HG03097 (cell line): Measurements from ENCODE around the gene BRSK2.
"Not testable (repeated sequence)": the region's sequence is repeated elsewhere in the genome, so short reads cannot be mapped to it uniquely, and the experiment has no call there.

Source experiments
- ATAC-seq: cut with Tn5 transposase; IDR thresholded peaks from one replicate; pipeline ENCODE4 v1.9.1; 2021; ENCODE audit not compliant: unreplicated experiment, low FRiP score

Gene BRSK2

DNA sequence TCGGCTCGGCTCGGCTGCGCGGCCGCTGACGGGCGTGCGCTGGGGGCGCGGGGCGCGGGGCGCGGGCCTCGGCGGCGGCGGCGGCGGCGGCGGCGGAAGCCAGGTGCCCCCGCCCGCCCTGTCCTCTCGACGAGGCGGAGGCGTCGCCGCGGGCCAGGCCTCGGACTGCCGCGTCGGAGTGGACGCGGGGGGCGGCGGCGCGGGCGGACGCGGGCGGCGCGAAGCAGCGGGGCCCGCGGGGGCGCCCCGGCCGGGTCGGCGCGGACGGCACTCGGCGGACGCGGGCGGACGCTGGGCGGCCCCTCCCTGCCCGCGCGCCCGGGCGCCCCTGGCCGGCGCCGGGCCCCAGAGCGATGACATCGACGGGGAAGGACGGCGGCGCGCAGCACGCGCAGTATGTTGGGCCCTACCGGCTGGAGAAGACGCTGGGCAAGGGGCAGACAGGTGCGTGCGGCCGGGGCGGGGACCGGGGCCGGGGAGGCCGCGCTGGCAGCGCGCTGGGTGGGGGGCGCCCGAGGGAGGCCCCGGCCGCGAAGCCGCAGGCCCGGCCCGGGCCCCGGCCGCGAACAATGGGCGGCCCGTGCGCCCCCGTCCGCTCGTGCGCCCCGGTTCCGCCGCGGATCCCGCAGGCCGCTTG, at the start of gene BRSK2:
BRSK2 (plus strand) TSS at position 3 of the 637 bp plus-strand sequence; CDS start at position 354, 351 bp downstream.
- ATAC-seq = no peak

DNA sequence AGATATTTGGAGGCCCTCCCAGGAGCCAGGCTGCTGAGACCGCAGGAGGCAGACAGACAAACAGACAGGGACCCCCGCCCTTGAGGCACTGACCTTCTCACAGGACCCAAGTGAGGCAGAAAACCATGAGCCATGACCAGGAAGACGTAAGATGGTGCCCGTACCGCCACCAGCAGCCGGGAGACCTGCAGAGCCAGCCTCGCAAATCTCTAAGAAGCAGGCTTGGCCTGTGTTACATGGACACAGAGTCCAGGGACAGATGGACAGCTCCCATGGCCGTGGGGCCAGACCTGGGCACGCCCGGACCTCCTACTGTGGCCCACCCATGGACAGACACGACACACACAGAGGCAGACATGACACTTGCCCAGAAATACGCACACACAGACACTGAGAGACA, 49.6 kb upstream of the BRSK2 start:
- ATAC-seq = no peak

DNA sequence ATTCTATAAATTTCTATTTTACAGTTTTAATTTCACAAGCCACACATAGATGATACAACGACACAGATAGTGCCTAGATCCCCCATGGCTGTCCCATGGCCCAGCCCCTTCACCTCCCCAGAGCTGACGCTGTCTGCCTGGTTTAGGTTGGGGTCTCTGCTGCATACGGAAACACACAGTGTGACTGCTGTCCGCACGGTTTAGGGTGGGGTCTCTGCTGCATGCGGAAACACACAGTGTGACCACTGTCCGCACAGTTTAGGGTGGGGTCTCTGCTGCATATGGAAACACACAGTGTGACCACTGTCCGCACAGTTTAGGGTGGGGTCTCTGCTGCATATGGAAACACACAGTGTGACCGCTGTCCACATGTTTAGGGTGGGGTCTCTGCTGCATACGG, 48.5 kb upstream of the BRSK2 start:
- ATAC-seq = not testable (repeated sequence)

DNA sequence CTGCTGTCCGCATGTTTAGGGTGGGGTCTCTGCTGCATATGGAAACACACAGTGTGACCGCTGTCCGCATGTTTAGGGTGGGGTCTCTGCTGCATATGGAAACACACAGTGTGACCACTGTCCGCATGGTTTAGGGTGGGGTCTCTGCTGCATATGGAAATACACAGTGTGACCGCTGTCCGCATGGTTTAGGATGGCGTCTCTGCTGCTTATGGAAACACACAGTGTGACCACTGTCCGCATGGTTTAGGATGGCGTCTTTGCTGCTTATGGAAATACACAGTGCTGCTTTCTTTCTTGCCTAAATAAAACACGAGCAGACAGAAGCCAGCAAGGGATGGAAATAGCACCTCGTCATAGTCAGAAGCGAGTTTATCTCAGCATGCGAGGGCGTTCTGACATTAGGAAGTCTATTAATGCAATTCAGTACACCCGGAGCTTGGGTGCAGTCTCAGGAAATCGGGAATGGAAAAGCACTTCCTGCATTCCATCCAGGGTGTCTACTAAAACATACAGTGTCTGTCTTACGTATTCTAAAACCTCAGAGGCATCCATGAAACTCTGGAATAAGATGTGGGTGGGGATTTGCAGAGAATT, 47.7 kb upstream of the BRSK2 start:
- ATAC-seq = no peak

DNA sequence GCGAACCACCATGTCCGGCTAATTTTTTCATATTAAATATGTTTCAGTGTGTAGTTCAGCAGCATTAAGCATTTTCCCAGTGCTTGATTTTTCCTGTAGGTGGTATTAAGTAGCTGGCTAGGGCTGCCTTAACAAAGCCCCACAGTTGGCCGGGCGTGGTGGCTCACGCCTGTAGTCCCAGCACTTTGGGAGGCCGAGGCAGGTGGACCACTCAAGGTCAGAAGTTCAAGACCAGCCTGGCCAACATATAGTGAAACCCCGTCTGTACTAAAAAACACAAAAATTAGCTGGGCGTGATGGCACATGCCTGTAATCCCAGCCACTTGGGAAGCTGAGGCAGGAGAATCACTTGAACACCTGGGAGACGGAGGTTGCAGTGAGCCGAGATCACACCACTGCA, 46.8 kb upstream of the BRSK2 start:
- ATAC-seq = no peak

DNA sequence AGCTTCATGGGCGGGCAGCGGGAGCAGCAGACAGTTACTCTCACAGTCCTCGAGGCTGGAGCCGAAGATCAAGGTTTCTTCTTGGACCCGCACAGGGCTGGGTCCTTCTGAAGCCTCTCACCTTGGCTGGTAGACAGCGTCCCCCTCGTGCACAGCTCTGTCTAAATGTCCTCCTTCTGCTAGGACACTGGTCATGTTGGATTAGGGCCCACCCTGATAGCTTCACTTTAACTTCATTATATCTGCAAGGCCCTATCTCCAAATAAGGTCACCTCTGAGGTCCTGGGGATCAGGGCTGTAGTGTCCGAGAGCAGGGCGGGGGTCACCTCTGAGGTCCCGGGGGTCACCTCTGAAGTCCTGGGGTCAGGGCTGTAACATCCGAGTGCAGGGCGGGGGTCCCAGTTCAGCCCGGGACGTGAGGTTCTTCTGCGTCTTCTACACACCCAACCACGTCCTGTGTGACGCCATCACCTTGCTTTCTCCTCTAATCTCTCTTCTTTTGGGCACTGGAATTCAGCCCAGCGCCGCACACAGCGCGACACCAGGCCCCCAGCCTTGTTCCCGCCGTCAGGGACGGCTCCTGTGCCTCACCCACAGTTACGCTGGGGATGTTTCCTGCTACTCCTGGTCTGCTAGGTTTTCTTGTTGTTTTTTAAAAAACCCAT, 46.2 kb upstream of the BRSK2 start:
- no peak for ATAC-seq

DNA sequence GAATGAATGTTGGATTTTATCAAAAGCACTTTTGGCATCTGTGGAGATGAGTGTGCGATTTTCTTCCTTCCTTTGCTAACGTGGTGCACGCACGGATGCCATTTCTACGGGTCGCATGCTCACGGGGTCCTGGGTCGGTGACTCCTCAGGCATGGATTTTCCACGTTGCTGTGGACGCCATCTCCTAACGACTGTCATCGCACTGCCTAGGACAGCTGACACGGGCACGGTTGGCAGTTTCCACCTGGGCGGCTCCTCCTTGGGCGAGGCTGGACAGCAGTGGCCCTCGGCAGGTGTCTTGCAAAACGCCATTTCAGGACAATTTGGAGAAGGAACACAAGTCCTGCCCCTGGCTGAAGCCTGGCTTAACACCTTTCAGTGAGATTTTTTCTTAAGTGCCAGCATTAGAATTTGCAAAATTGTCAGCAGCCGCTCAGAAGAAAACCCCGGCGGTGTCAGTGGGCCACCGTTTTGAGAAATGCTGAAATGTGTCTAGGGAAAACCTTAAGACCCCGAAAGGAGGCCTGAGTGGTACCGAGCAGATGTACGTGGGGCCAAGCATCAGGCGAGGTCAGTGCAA, 45.6 kb upstream of the BRSK2 start:
- no peak for ATAC-seq

DNA sequence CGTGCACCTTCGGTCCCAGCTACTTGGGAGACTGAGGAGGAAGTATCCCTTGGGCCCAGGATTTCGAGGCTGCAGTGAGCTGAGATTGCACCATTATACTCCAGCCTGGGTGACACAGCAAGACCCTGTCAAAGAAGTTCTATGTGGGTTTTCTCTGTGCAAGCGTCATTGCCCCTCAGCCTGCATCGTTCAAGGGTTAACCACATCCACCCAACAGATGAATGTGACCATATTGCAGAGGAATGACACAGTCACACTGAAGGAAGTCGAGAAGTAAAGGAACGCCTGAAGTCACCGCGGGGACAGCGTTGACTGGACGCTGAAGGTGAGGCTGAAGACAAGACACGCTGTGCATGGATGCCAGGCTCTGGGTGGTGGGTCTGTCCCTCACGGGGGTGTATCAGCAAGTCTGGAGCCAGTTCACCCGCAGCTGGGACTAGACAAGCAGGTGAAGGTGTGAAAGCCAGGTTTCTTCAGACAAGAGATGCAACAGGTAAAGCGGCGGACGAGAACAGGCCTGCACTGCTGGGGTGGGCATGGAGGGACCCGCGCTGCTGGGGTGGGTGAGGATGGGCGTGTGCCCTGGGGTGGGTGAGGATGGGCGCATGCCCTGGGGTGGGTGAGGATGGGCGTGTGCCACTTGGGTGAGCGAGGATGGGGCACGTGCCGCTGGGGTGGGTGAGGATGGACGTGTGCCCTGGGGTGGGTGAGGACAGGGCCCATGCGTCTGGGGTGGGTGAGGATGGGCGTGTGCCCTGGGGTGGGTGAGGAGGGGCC, 43.8 kb upstream of the BRSK2 start:
- no peak for ATAC-seq

DNA sequence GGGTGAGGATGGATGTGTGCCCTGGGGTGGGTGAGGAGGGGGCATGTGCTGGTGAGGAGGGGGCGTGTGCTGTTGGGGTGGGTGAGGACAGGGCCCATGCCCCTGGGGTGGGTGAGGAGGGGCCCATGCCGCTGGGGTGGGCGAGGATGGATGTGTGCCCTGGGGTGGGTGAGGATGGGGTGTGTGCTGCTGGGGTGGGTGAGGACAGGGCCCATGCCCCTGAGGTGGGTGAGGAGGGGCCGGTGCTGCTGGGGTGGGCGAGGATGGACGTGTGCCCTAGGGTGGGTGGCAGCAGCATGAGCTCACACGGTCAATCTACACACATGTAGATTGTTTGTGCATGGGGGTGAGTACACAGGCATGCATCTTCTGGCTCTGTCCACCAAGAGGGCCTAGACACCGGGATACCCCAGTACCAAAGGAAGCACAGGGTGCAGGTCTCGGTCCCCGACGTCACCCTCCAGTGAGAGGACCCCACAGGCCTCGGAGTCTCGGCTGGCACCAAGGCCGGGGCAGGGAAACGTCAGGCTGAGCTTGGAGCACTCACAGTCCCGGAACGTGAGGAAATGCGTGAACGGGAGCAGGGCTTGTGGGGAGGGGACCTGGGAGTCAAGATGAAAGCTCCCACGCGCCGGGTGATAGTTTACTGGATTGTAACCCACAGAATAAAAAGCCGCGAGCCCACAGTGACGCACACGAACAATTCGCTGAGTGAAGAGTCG, 42.9 kb upstream of the BRSK2 start:
- ATAC-seq = no peak

DNA sequence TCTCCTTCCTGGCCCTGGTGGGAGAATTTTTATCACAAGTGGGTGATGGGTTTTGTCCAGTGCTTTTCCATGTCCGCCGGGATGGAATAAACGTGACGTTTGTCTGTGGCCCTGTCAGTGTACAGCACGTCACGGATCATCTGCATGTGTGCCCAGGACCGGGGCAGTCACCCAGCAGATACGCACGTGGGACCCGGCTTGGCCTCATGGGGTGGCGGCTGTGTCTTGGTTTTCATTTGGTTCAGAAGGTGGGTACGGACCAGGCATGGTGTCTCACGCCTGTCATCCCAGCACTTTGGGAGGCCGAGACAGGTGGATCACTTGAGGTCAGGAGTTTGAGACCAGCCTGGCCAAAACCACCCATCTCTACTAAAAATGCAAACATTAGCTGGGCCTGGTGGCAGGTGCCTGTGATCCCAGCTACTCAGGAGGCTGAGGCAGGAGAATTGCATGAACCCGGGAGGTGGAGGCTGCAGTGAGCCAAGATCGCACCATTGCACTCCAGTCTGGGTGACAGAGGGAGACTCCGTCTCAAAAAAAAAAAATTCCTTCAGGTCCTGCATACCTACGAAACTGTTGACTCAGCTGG, 42.2 kb upstream of the BRSK2 start:
- ATAC-seq = not testable (repeated sequence)

DNA sequence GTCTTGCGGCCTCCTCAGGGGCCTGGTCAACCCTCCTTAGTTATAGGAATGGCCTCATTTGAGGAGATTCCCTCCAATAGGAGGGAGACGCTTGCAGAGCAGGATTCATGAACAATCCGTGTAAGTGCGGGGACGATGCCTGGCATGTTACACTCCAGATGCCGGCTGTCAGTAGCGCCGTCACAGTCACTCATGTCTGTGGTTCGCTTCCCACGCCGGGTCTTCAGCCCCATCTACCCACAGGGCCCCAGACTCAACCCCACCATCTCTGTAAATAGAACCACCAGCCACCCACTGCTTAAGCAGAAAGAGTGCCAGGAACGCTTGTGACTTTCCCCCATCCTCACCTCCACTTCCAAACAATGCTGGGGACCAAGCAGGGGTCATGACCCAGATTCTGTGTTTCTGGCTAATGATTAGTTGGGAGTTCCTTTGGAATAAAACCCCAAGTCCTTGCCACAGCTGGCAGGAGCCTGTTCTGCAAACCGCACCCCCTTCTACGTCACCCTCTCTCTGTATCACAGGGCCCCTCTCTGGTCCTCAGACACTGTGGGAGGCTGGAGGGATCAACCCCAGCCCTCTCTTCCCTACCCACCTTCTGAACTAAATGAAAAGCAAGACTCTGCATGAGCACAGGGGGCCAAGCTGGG, 41.5 kb upstream of the BRSK2 start:
- no peak for ATAC-seq

DNA sequence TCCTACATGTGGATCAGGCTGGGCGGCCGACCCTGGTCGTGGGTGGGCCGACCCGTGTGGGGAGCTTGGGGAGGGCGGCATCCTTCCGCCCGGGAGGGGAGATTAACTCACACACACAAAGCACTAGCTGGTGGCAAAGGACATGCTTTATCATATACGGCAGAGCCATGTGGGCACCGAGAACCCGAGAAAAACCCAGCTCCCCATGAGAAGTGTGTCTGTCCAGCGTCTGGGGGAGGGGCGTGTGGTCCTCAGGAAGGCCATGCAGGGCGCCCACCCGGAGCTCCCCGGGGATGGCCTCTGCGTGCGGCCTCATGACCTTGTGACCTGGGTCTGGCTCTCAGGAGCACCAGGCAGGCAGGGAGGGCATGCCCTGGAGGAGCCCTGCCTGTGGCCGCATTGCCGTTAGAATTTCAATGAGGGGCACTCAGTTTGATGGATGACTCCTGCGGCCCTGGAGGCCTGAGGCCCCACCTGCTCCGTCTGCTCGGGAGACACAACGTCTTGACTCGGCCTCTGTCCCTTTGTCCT, 40.9 kb upstream of the BRSK2 start:
- ATAC-seq = no peak

DNA sequence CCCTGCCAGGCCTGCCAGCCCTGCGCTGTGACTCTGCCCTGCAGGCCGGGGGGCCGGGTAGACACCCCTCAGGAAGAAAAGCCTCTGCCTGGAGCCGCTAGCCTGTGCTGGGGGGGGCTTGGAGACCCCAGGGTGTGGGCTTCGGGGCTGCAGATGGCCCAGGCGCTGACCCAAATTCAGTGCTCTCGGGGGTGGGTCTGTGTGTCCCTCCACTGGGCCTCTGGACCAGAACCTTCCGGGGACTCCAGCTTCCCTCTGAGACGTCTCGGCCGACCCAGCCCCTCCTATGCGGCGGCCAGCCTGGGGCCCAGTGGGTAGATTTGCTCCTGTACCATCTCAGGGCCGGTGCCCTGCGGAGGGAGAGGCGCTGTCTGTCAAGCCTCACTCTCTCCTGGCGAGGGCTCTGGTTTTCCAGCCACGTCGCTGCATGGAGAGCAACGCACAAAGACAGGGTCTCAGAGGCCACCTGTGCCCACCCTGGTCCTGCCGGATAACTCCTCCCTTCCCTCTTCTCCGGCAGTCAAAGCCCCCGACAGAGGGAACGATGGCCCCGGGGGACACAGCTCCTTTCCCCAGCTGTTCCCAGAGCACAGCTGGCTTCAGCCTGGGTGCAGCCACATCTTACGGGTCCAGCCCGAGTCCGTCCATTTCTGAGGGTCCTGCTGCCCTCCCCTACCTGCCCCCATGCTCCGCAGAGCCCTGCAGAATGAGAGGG, 40.2 kb upstream of the BRSK2 start:
- ATAC-seq = no peak

DNA sequence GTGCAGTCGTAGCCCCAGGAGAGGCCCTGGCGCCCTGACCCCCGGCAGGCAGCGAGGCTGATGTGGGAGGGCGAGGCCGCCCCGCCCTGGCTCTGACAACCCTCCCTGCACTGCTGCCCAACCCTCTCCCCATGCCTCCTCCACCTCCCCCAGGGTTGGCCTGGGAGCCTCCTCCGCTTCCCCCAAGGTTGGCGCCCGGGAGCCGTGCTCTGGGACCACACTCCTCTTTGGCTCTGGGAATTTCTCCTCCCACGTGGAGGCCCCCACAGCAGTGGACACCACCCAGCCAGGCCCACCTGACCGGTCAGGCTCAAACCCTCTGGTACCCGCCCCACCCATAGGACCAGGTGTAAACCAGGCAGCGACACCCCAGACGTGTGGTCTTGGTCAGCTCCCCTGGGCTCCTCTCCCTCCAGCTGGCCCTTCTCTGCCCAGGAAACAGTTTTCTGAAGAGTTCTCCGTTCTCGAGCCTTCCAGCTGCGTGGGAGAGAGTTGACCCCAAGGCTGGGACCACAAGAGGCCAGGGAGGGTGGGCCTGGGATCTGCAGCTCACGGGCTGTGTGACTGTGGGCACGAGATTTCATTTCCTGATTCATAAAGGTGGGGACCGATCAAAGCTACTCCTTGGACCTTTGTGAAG, 39.5 kb upstream of the BRSK2 start:
- no peak for ATAC-seq

DNA sequence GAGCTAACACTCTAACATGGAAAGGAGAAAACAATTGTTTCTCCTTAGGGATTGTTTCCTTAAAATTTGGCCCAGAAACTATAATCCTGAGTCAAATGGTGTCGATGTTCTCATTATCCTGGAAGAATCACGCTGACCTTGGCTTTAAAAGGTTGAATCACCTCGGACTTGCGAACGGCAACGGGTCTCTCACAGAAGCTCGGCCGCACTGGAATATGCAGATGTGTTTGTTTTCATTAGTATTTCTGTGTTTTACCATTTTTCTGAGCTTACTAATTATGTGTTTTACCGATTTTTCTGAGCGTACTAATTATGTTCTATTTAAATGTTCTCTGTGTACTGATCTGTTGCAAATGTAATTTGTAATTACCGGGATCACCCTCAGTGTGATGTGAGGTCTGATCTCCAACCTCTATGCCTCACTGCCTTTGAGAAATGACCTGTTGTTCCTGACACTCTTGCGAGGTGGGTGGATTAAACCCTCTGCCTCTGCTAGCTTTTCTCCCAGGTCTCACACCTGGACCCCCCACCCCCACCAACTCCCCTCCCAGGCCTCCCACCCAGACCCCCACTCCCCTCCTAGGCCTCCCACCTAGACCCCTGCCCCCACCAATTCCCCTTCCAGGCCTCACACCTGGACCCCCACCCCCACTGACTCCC, 38.3 kb upstream of the BRSK2 start:
- no peak for ATAC-seq

DNA sequence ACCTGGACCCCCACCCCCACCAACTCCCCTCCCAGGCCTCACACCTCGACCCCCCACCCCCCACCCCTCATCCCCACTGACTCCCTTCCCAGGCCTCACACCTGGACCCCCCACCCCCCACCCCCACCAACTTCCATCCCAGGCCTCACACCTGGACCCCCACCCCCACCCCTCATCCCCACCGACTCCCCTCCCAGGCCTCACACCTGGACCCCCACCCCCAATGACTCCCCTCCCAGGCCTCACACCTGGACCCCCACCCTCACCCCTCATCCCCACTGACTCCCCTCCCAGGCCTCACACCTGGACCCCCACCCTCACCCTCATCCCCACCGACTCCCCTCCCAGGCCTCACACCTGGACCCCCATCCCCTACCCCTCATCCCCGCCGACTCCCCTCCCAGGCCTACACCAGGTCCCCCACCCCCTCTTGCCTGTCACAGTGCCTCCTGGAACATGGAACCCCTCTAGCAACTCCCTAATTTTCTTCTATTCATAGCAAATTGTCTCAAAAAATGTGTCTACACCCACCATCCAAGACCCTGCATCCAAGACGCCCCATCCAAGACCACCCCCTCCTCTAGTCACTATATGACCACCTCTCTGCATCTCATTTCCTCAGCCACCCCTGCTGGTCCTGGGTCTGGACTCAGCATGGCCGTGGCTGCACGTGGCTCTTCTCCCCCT, 36.9 kb upstream of the BRSK2 start:
- ATAC-seq = no peak
